Gastrocnemius medialis (tissue), 4 donors: Measurements from ENCODE around the gene USP51. TPM values are rescaled to one million over a fixed set of nuclear protein-coding genes. Genes with fewer than 3 reads are reported as not detected.
A peak's percentile ranks its signal among the peaks of the same experiment; 100 is the strongest.
"Not testable (repeated sequence)": the region's sequence is repeated elsewhere in the genome, so short reads cannot be mapped to it uniquely, and the experiment has no call there.

Experiments used
- ATAC-seq, 2 donors: fragments of 150-250 bp; one replicate each; pipeline ENCODE4 v1.9.1; 2016
- DNase-seq, 2 donors: peaks; one replicate each; pipeline ENCODE4 v3.0.0-alpha.2; 2019
- H3K27ac ChIP-seq, 4 donors: fragments of 200-600 bp; sonication (generic); 1 replicate in 1 of 4; 2 replicates in 3 of 4; pipeline ENCODE4 v1.5.1; 2016 to 2018; ENCODE audit warnings: mild to moderate bottlenecking in 2 of 4, moderate library complexity in 1 of 4
- H3K27me3 ChIP-seq, 3 donors: fragments of 200-600 bp; sonication (generic) in 2 of 3; 1 replicate in 1 of 3; 2 replicates in 2 of 3; pipeline versions ENCODE4 v1.5.1 to v1.6.0; 2016 to 2019; ENCODE audit warnings: mild to moderate bottlenecking in 1 of 3, moderate library complexity in 1 of 3
- H3K36me3 ChIP-seq, 2 donors: fragments of 200-600 bp; sonication (generic) in 1 of 2; one replicate each; pipeline ENCODE4 v1.5.1; 2017 to 2018
- H3K4me1 ChIP-seq, 2 donors: fragments of 200-600 bp; sonication (generic) in 1 of 2; one replicate each; pipeline ENCODE4 v1.5.1; 2016 to 2017; ENCODE audit warnings: mild to moderate bottlenecking in 2 of 2
- H3K4me3 ChIP-seq, 4 donors: fragments of 200-600 bp; sonication (generic) in 3 of 4; 1 replicate in 1 of 4; 2 replicates in 3 of 4; pipeline ENCODE4 v1.5.1; 2016 to 2019; ENCODE audit warnings: mild to moderate bottlenecking in 2 of 4
- H3K9me3 ChIP-seq, 3 donors: fragments of 200-600 bp; sonication (generic) in 2 of 3; 1 replicate in 1 of 3; 2 replicates in 2 of 3; pipeline ENCODE4 v1.5.1; 2016 to 2019
- CTCF ChIP-seq, 5 experiments: fragments of 450-650 bp in 3 of 5; fragments of 200-600 bp in 2 of 5; sonication (generic) in 2 of 5; IDR thresholded peaks in 4 of 5; conservative IDR thresholded peaks in 1 of 5; 1 replicate in 4 of 5; 2 replicates in 1 of 5; pipeline ENCODE4 v1.5.1; 2016 to 2019; ENCODE audit warnings: antibody characterized with exemption in 5 of 5, mild to moderate bottlenecking in 3 of 5, moderate library complexity in 3 of 5
- POLR2A ChIP-seq, 2 donors: fragments of 450-650 bp; IDR thresholded peaks; one replicate each; pipeline ENCODE4 v1.6.1; 2017; ENCODE audit warnings: antibody characterized with exemption in 2 of 2, mild to moderate bottlenecking in 2 of 2, moderate library complexity in 2 of 2
- in situ Hi-C, 4 donors: fragments of 200-750 bp; cut with MboI; loops; one replicate each; pipeline versions ENCODE4 v1.15.0 to v1.8.0; 2017; ENCODE audit warnings: low sequenced_read_pairs in 4 of 4
- intact Hi-C: fragments of 100-400 bp; cut with DNase I; formaldehyde crosslinking; loops from one replicate; pipeline ENCODE4 v1.15.1; 2023; ENCODE audit warnings: low total_unique reads
- total RNA-seq, 4 donors: library from RNA; depleted of rRNA; stranded (reverse); fragments of >200 nt; gene quantifications; one replicate each; pipeline versions ENCODE4 v1.1.0 to v1.2.3, GENCODE V29; 2016

Gene USP51
- total RNA-seq, 4 donors from 2014 or later: 0.09 to 1.2 (median 0.57) TPM

- H3K36me3 ChIP-seq, H3K9me3 ChIP-seq, H3K4me3 ChIP-seq, H3K27ac ChIP-seq, DNase-seq, intact Hi-C loops, ATAC-seq, in situ Hi-C loops, H3K27me3 ChIP-seq, H3K4me1 ChIP-seq: not testable (repeated sequence)
Measured at GRCh38 chrX:55455708-55456107, 33.9 kb downstream of the USP51 start.

GRCh38 chrX:55452833-55453124 is 36.9 kb downstream of the USP51 start:
- no peak for DNase-seq
- Histone ChIP-seq H3K4me1 (no peaks in the 10 kb centered on the region), H3K9me3 (no peaks in the 10 kb centered on the region), H3K4me3 (peak overlapping the region; percentile 60 to 75 (median 72)), H3K36me3 (no peaks in the 10 kb centered on the region), H3K27me3 (no peaks in the 10 kb centered on the region), H3K27ac (peak overlapping the region in 3 of 4 donors; percentile 77 to 84 (median 80))
- in situ Hi-C loops (no loop called here), intact Hi-C loops (no loop called here)
- ATAC-seq: peak in 1 of 2 donors; percentile 19
- TF ChIP-seq POLR2A (IDR thresholded peaks at IDR 0.05) (no peak), CTCF (IDR thresholded peaks at IDR 0.05 in 4 of 5, conservative IDR thresholded peaks at IDR 0.05 in 1 of 5) (no peak)

- no peaks in the 10 kb centered on the region for H3K4me1 ChIP-seq
- peak; percentile 95 for ATAC-seq
- no peaks in the 10 kb centered on the region for H3K9me3 ChIP-seq
- TF ChIP-seq POLR2A (IDR thresholded peaks at IDR 0.05) (peak; percentile 39 to 54), CTCF (IDR thresholded peaks at IDR 0.05 in 4 of 5, conservative IDR thresholded peaks at IDR 0.05 in 1 of 5) (no peak)
- DNase-seq: peak; percentile 57 to 75
- peak within 1 kb of the TSS; percentile 60 to 75 (median 72) for H3K4me3 ChIP-seq
- peak within 1 kb of the TSS; percentile 77 to 84 (median 82) for H3K27ac ChIP-seq
- in situ Hi-C loops: no loop called here
- no peaks in the 10 kb centered on the region for H3K27me3 ChIP-seq
- intact Hi-C loops: no loop called here
- no peaks in the 10 kb centered on the region for H3K36me3 ChIP-seq
Measured at GRCh38 chrX:55451990-55452832, 37.4 kb downstream of the USP51 start, which contains the start of gene MAGEH1. Gene MAGEH1 (plus strand): TSS chrX:55452127. CDS start chrX:55452375, 248 bp downstream.

- no peaks in the 10 kb centered on the region for H3K36me3 ChIP-seq
- in situ Hi-C loops: no loop called here
- intact Hi-C loops: no loop called here
- TF ChIP-seq CTCF (IDR thresholded peaks at IDR 0.05 in 4 of 5, conservative IDR thresholded peaks at IDR 0.05 in 1 of 5) (no peak), POLR2A (IDR thresholded peaks at IDR 0.05) (no peak)
- peak overlapping the region; percentile 77 to 84 (median 82) for H3K27ac ChIP-seq
- DNase-seq (no peak), ATAC-seq (peak; percentile 62 to 75)
- no peaks in the 10 kb centered on the region for H3K27me3 ChIP-seq
- H3K4me3 ChIP-seq: peak overlapping the region; percentile 60 to 75 (median 72)
- no peaks in the 10 kb centered on the region for H3K9me3 ChIP-seq
- H3K4me1 ChIP-seq: no peaks in the 10 kb centered on the region
Measured at GRCh38 chrX:55451626-55451989, 38.0 kb downstream of the USP51 start.

GRCh38 chrX:55451141-55451540 is 38.5 kb downstream of the USP51 start:
- no peaks in the 10 kb centered on the region for H3K9me3 ChIP-seq
- H3K36me3 ChIP-seq: no peaks in the 10 kb centered on the region
- in situ Hi-C loops (no loop called here), intact Hi-C loops (no loop called here)
- peak overlapping the region in 3 of 4 donors; percentile 60 to 75 (median 74) for H3K4me3 ChIP-seq
- ATAC-seq (no peak), DNase-seq (no peak)
- TF ChIP-seq POLR2A (IDR thresholded peaks at IDR 0.05): no peak
- TF ChIP-seq CTCF (IDR thresholded peaks at IDR 0.05 in 4 of 5, conservative IDR thresholded peaks at IDR 0.05 in 1 of 5): no peak
- H3K4me1 ChIP-seq: no peaks in the 10 kb centered on the region
- peak overlapping the region; percentile 77 to 84 (median 82) for H3K27ac ChIP-seq
- H3K27me3 ChIP-seq: no peaks in the 10 kb centered on the region
